Measurements from ENCODE around the gene TCAP. TPM values are rescaled to one million over a fixed set of nuclear protein-coding genes. Genes with fewer than 3 reads are reported as not detected.

Gene TCAP
- total and polyA plus RNA-seq, 4 donors, result 0.82 to 1.4 (median 1.2) TPM

GRCh38 chr17:39684369-39685192, 19.4 kb downstream of the TCAP start:
- Histone ChIP-seq H3K4me1 (ENCODE audit: control insufficient read depth in 5 of 5, insufficient read depth in 5 of 5, low read length in 5 of 5) (peaks cover 0 to 15% (median 5%) of the 10 kb centered on the region in 5 donors), H3K4me3 (no peak overlapping the region), H3K27ac (ENCODE audit: low read depth in 1 of 2, low read length in 1 of 2) (no peak overlapping the region), H3K9ac (ENCODE audit: insufficient read depth in 1 of 2, low read length in 2 of 2) (no peak overlapping the region), H3K9me3 (ENCODE audit: control insufficient read depth in 4 of 4, insufficient read depth in 3 of 4, low read length in 3 of 4) (no peaks in the 10 kb centered on the region), H3K27me3 (ENCODE audit: control insufficient read depth in 3 of 3, insufficient read depth in 3 of 3, low read length in 2 of 3) (no peaks in the 10 kb centered on the region), H3K36me3 (ENCODE audit: control insufficient read depth in 4 of 4, insufficient read depth in 4 of 4, low read length in 4 of 4) (peaks cover 0 to 21% (median 16%) of the 10 kb centered on the region in 4 donors)
- WGBS, 2 donors, result 77 to 97% methylated on average over 12 of the region's 12 CpGs
- ATAC-seq (ENCODE audit: insufficient read depth, low FRiP score) (no peak), DNase-seq (no peak)
- TF ChIP-seq CTCF (IDR thresholded peaks at IDR 0.05; ENCODE audit: control extremely low read depth, extremely low read depth), result no peak

GRCh38 chr17:39687101-39687545, 22.0 kb downstream of the TCAP start:
- no peaks in the 10 kb centered on the region for H3K9me3 ChIP-seq (ENCODE audit: control insufficient read depth in 4 of 4, insufficient read depth in 3 of 4, low read length in 3 of 4)
- peak overlapping the region; percentile 95 to 97 for H3K27ac ChIP-seq (ENCODE audit: low read depth in 1 of 2, low read length in 1 of 2)
- H3K4me1 ChIP-seq (ENCODE audit: control insufficient read depth in 5 of 5, insufficient read depth in 5 of 5, low read length in 5 of 5), result peaks cover 0 to 15% (median 5%) of the 10 kb centered on the region in 5 donors
- no peak for TF ChIP-seq CTCF (IDR thresholded peaks at IDR 0.05; ENCODE audit: control extremely low read depth, extremely low read depth)
- peak overlapping the region; percentile 69 for H3K4me3 ChIP-seq
- H3K9ac ChIP-seq (ENCODE audit: insufficient read depth in 1 of 2, low read length in 2 of 2), result no peak overlapping the region
- no peaks in the 10 kb centered on the region for H3K27me3 ChIP-seq (ENCODE audit: control insufficient read depth in 3 of 3, insufficient read depth in 3 of 3, low read length in 2 of 3)
- ATAC-seq (ENCODE audit: insufficient read depth, low FRiP score) (no peak), DNase-seq (no peak)
- peaks cover 0 to 17% (median 14%) of the 10 kb centered on the region in 4 donors for H3K36me3 ChIP-seq (ENCODE audit: control insufficient read depth in 4 of 4, insufficient read depth in 4 of 4, low read length in 4 of 4)
- WGBS, 2 donors, result 54 to 69% methylated on average over 6 of the region's 6 CpGs

- Histone ChIP-seq H3K36me3 (ENCODE audit: control insufficient read depth in 4 of 4, insufficient read depth in 4 of 4, low read length in 4 of 4) (peaks cover 0 to 17% (median 14%) of the 10 kb centered on the region in 4 donors), H3K27me3 (ENCODE audit: control insufficient read depth in 3 of 3, insufficient read depth in 3 of 3, low read length in 2 of 3) (no peaks in the 10 kb centered on the region), H3K4me3 (peak within 1 kb of the TSS; percentile 69), H3K4me1 (ENCODE audit: control insufficient read depth in 5 of 5, insufficient read depth in 5 of 5, low read length in 5 of 5) (peaks cover 0 to 15% (median 5%) of the 10 kb centered on the region in 5 donors), H3K27ac (ENCODE audit: low read depth in 1 of 2, low read length in 1 of 2) (peak within 1 kb of the TSS; percentile 95 to 97), H3K9ac (ENCODE audit: insufficient read depth in 1 of 2, low read length in 2 of 2) (peak within 1 kb of the TSS in 1 of 2 donors; percentile 79), H3K9me3 (ENCODE audit: control insufficient read depth in 4 of 4, insufficient read depth in 3 of 4, low read length in 3 of 4) (no peaks in the 10 kb centered on the region)
- TF ChIP-seq CTCF (IDR thresholded peaks at IDR 0.05; ENCODE audit: control extremely low read depth, extremely low read depth), result no peak
- WGBS, 2 donors, result 3 to 7% methylated on average over 39 to 45 of the region's 45 CpGs
- ATAC-seq (ENCODE audit: insufficient read depth, low FRiP score) (peak; percentile 91), DNase-seq (peak; percentile 92 to 96 (median 94))
These were observed 22.7 kb downstream of the TCAP start, which contains the start of gene PGAP3 for GRCh38 chr17:39687546-39688474. Gene PGAP3, minus strand, starts transcription at chr17:39688057. Its CDS starts 43 bp downstream, at chr17:39688014.

Measured in lung (tissue), 12 donors.